ENCODE measurements around the gene TOX3.

- TF ChIP-seq NR2C1 (IDR thresholded peaks at IDR 0.05) (no peak), MYC (IDR thresholded peaks at IDR 0.05; ENCODE audit: insufficient read depth, insufficient read length, insufficient replicate concordance, low read length, severe bottlenecking) (no peak)
Measured at GRCh38 chr16:52569701-52570100, 22.8 kb upstream of the TOX3 start.
